HEK293 (cell line): ENCODE data around the gene TMEM184A.

ENCODE experiments used
- CTCF ChIA-PET: fragments of 350-600 bp; formaldehyde crosslinking; extraction: SDS; loops from one replicate; lab custom pipeline; 2021; ENCODE audit warnings: antibody characterized with exemption; lab: Yijun Ruan, JAX
- POLR2A ChIA-PET: fragments of 300-600 bp; formaldehyde crosslinking; extraction: SDS; loops from one replicate; lab custom pipeline; 2020; ENCODE audit warnings: antibody characterized with exemption, inconsistent platforms; lab: Yijun Ruan, JAX
- H3K27ac ChIP-seq: fragments of 200-500 bp; sonication (Bioruptor generic); 2 replicates; pipeline ENCODE4 v1.5.1; 2014; ENCODE audit warnings: low read depth, low read length, control low read depth, inconsistent platforms; ENCODE audit errors: extremely low read depth
- H3K36me3 ChIP-seq, 2 experiments: fragments of 200-500 bp in 1 of 2; sonication (Bioruptor generic) in 1 of 2; 1 replicate in 1 of 2; 2 replicates in 1 of 2; pipeline ENCODE4 v1.5.1; 2014 to 2017; ENCODE audit warnings: inconsistent platforms in 2 of 2, low read length in 2 of 2; ENCODE audit not compliant: control insufficient read depth in 2 of 2, insufficient read depth in 1 of 2
- H3K4me1 ChIP-seq: fragments of 200-500 bp; sonication (Bioruptor generic); 2 replicates; pipeline ENCODE4 v1.5.1; 2014; ENCODE audit warnings: mild to moderate bottlenecking, low read length, inconsistent platforms; ENCODE audit not compliant: control insufficient read depth, insufficient read depth
- H3K4me3 ChIP-seq: 2 replicates; pipeline ENCODE4 v1.5.1; 2011; ENCODE audit warnings: low read depth, mild to moderate bottlenecking, control low read depth, low read length, moderate library complexity
- H3K9me3 ChIP-seq: fragments of 200-500 bp; sonication (Bioruptor generic); 2 replicates; pipeline ENCODE4 v1.5.1; 2014; ENCODE audit warnings: low read depth, low read length, inconsistent platforms; ENCODE audit not compliant: control insufficient read depth, insufficient read depth
- GLI4 ChIP-seq: fragments of 450-650 bp; formaldehyde crosslinking; IDR thresholded peaks from 2 replicates; pipeline ENCODE4 v1.5.1; 2016; ENCODE audit warnings: missing biosample characterization, missing genetic modification characterization
- GLIS1 ChIP-seq: fragments of 450-650 bp; formaldehyde crosslinking; IDR thresholded peaks from 2 replicates; pipeline ENCODE4 v1.5.1; 2016; ENCODE audit warnings: missing biosample characterization, missing genetic modification characterization
- HOXA7 ChIP-seq: sonication (generic); formaldehyde crosslinking; IDR thresholded peaks from 2 replicates; pipeline ENCODE4 v1.8.1; 2022; ENCODE audit warnings: missing genetic modification reagents, borderline replicate concordance
- HOXC10 ChIP-seq: sonication (generic); formaldehyde crosslinking; IDR thresholded peaks from 2 replicates; pipeline ENCODE4 v1.8.1; 2023; ENCODE audit warnings: mild to moderate bottlenecking, missing genetic modification reagents
- KLF10 ChIP-seq: fragments of 450-650 bp; IDR thresholded peaks from 2 replicates; pipeline ENCODE4 v1.5.1; 2018; ENCODE audit warnings: missing biosample characterization, mild to moderate bottlenecking, missing genetic modification characterization
- KLF16 ChIP-seq: fragments of 450-650 bp; formaldehyde crosslinking; IDR thresholded peaks from 2 replicates; pipeline ENCODE4 v1.5.1; 2017; ENCODE audit warnings: missing biosample characterization, missing genetic modification characterization
- OSR2 ChIP-seq: fragments of 450-650 bp; formaldehyde crosslinking; IDR thresholded peaks from 2 replicates; pipeline ENCODE4 v1.5.1; 2016; ENCODE audit warnings: missing biosample characterization, missing genetic modification characterization
- PRDM10 ChIP-seq: fragments of 450-650 bp; formaldehyde crosslinking; IDR thresholded peaks from 2 replicates; pipeline ENCODE4 v1.5.1; 2016; ENCODE audit warnings: missing biosample characterization, missing genetic modification characterization
- PRDM4 ChIP-seq: fragments of 450-650 bp; formaldehyde crosslinking; IDR thresholded peaks from 2 replicates; pipeline ENCODE4 v1.5.1; 2017; ENCODE audit warnings: missing biosample characterization, missing genetic modification characterization
- SP2 ChIP-seq: fragments of 450-650 bp; formaldehyde crosslinking; IDR thresholded peaks from 2 replicates; pipeline ENCODE4 v1.5.1; 2016; ENCODE audit warnings: missing biosample characterization, missing genetic modification characterization
- YY2 ChIP-seq: fragments of 450-650 bp; formaldehyde crosslinking; IDR thresholded peaks from 2 replicates; pipeline ENCODE4 v1.5.1; 2016; ENCODE audit warnings: missing biosample characterization, missing genetic modification characterization
- ZBTB17 ChIP-seq: fragments of 450-650 bp; formaldehyde crosslinking; IDR thresholded peaks from 2 replicates; pipeline ENCODE4 v1.5.1; 2016; ENCODE audit warnings: missing biosample characterization, missing genetic modification characterization
- ZBTB26 ChIP-seq: fragments of 450-650 bp; formaldehyde crosslinking; optimal IDR thresholded peaks from 2 replicates; pipeline ENCODE3; 2016; ENCODE audit warnings: missing biosample characterization, mild to moderate bottlenecking, missing genetic modification characterization
- ZBTB6 ChIP-seq: fragments of 450-650 bp; formaldehyde crosslinking; IDR thresholded peaks from 2 replicates; pipeline ENCODE4 v1.5.1; 2017; ENCODE audit warnings: missing biosample characterization, missing genetic modification characterization
- ZBTB8A ChIP-seq: fragments of 450-650 bp; formaldehyde crosslinking; IDR thresholded peaks from 2 replicates; pipeline ENCODE4 v1.5.1; 2016; ENCODE audit warnings: missing biosample characterization, missing genetic modification characterization
- ZNF114 ChIP-seq: fragments of 450-650 bp; formaldehyde crosslinking; IDR thresholded peaks from 2 replicates; pipeline ENCODE4 v1.5.0; 2017; ENCODE audit warnings: missing biosample characterization, missing genetic modification characterization
- ZNF121 ChIP-seq: fragments of 450-650 bp; formaldehyde crosslinking; IDR thresholded peaks from 2 replicates; pipeline ENCODE4 v1.5.1; 2016; ENCODE audit warnings: missing biosample characterization, missing genetic modification characterization
- ZNF155 ChIP-seq: fragments of 450-650 bp; formaldehyde crosslinking; IDR thresholded peaks from 2 replicates; pipeline ENCODE4 v1.5.1; 2016; ENCODE audit warnings: missing biosample characterization, missing genetic modification characterization
- ZNF23 ChIP-seq: fragments of 450-650 bp; formaldehyde crosslinking; IDR thresholded peaks from 2 replicates; pipeline ENCODE4 v1.5.1; 2016; ENCODE audit warnings: missing biosample characterization, missing genetic modification characterization, borderline replicate concordance
- ZNF302 ChIP-seq: fragments of 450-650 bp; formaldehyde crosslinking; IDR thresholded peaks from 2 replicates; pipeline ENCODE4 v1.5.1; 2016; ENCODE audit warnings: missing biosample characterization, missing genetic modification characterization, low read depth
- ZNF366 ChIP-seq: fragments of 450-650 bp; formaldehyde crosslinking; conservative IDR thresholded peaks from 2 replicates; pipeline ENCODE4 v1.5.1; 2016; ENCODE audit warnings: missing biosample characterization, missing genetic modification characterization
- ZNF501 ChIP-seq: fragments of 450-650 bp; formaldehyde crosslinking; IDR thresholded peaks from 2 replicates; pipeline ENCODE4 v1.5.1; 2016; ENCODE audit warnings: missing biosample characterization, missing genetic modification characterization
- ZNF571 ChIP-seq: fragments of 450-650 bp; formaldehyde crosslinking; IDR thresholded peaks from 2 replicates; pipeline ENCODE4 v1.5.0; 2017; ENCODE audit warnings: missing biosample characterization, missing genetic modification characterization
- ZNF585B ChIP-seq: fragments of 450-650 bp; formaldehyde crosslinking; IDR thresholded peaks from 2 replicates; pipeline ENCODE4 v1.5.1; 2016; ENCODE audit warnings: missing biosample characterization, missing genetic modification characterization
- ZNF777 ChIP-seq: fragments of 450-650 bp; formaldehyde crosslinking; IDR thresholded peaks from 2 replicates; pipeline ENCODE4 v1.5.1; 2017; ENCODE audit warnings: missing biosample characterization, missing genetic modification characterization, borderline replicate concordance

Gene TMEM184A

GRCh38 chr7:1548944-1549343 lies 7.1 kb downstream of the TMEM184A start:
- TF ChIP-seq ZBTB26 (tag by site-specific recombination) (no peak), YY2 (tag by site-specific recombination) (no peak), GLI4 (tag by site-specific recombination) (no peak), ZNF366 (tag by site-specific recombination) (no peak), SP2 (tag by site-specific recombination) (no peak), KLF10 (tag by site-specific recombination) (no peak), ZNF571 (tag by site-specific recombination) (no peak)
- TF ChIP-seq, all 188 proteins: peak for 0
- POLR2A ChIA-PET, result no interaction called here
- Histone ChIP-seq H3K36me3 (no peaks in the 10 kb centered on the region), H3K9me3 (no peaks in the 10 kb centered on the region), H3K27ac (no peak overlapping the region), H3K4me1 (no peaks in the 10 kb centered on the region), H3K4me3 (no peak overlapping the region)
- CTCF ChIA-PET, result interaction anchor here (0.6 to 2.2 kb wide), 3 partner anchors 9 to 23 kb away, joined by 3 to 6 read pairs (median 3); no protein-coding TSS in a partner anchor

- CTCF ChIA-PET, result interaction anchor here (1.0 to 2.2 kb wide), 2 partner anchors 9 to 23 kb away, joined by 3 to 6 read pairs; no protein-coding TSS in a partner anchor
- POLR2A ChIA-PET, result interaction anchor here (0.9 kb wide), 1 partner anchor 14 kb away, joined by 3 read pairs; no protein-coding TSS in a partner anchor
- Histone ChIP-seq H3K4me3 (no peak overlapping the region), H3K9me3 (no peaks in the 10 kb centered on the region), H3K4me1 (no peaks in the 10 kb centered on the region), H3K27ac (no peak overlapping the region), H3K36me3 (no peaks in the 10 kb centered on the region)
- no peak for TF ChIP-seq PRDM10
- no peak for TF ChIP-seq HOXC10 (CRISPR knock-in tag)
- TF ChIP-seq ZBTB8A (tag by site-specific recombination), result no peak
- TF ChIP-seq ZNF302 (tag by site-specific recombination), result no peak
- TF ChIP-seq KLF16 (tag by site-specific recombination), result no peak
- no peak for TF ChIP-seq ZNF155 (tag by site-specific recombination)
- no peak for TF ChIP-seq OSR2 (tag by site-specific recombination)
- TF ChIP-seq GLIS1, result no peak
- TF ChIP-seq ZNF23, result no peak
- TF ChIP-seq ZNF114 (tag by site-specific recombination), result no peak
- no peak for TF ChIP-seq PRDM4
- TF ChIP-seq ZNF121 (tag by site-specific recombination), result no peak
- no peak for TF ChIP-seq ZNF777 (tag by site-specific recombination)
- TF ChIP-seq HOXA7 (CRISPR knock-in tag), result no peak
- TF ChIP-seq ZNF585B (tag by site-specific recombination), result no peak
- TF ChIP-seq ZNF501 (tag by site-specific recombination), result no peak
- TF ChIP-seq ZBTB17, result no peak
- no peak for TF ChIP-seq ZBTB6
These were observed 7.6 kb downstream of the TMEM184A start for GRCh38 chr7:1548438-1548831.
